ENCODE measurements around the gene DUSP2. TPM values are rescaled to one million over a fixed set of nuclear protein-coding genes. Genes with fewer than 3 reads are reported as not detected.

DUSP2 gene
- total and polyA plus RNA-seq, 2 experiments from 2014 or later: 0.89 to 2.2 TPM

DNA sequence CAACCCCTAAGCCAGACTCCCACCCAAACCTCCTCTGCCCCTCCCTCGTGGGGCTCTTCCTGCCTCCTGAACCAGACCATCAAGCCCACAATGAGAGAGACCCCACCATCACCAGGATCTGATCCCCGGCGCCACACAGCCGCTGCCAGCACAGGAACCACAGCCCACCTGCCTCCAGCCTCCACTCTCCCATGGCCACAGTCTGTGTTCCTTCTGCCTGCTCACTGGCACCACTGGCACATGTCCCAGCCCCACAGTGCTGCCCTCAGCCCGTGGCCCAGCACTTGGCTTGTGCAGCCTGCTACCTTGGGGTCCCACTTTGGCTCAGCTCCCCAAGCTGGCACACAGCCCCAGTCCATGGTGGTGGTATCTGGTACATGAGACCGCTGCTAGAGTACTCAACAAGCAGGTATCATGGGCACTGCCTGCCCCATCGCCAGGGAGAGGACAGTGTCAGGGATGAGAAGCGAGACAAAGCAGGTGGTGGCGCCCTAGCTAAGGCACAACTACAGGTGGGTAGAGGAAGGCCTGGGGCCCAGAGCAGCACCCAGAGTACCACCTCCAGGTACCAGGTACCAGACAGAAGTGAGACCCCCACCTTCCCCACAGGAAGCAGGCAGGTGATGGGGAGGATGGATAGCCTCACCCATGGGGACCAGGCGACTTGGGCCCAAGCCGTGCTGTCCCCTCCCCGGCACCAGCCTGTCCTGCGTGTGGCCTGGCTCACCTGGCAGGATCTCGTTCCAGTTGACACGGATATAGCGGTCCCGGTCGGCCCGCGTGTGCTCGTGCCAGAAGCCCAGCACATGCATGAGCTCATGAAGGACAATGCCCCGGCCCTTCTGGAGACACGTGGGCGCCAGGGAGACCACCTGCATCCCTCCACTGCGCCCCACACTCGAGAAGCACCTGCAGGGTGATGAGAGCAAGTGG is 13.2 kb downstream of the DUSP2 start:
- no peaks in the 10 kb centered on the region for H3K9me3 ChIP-seq (ENCODE audit: low read depth)
- H3K27me3 ChIP-seq: peaks cover 34% of the 10 kb centered on the region
- no peak overlapping the region for H3K27ac ChIP-seq
- H3K36me3 ChIP-seq: no peaks in the 10 kb centered on the region
- H3K4me3 ChIP-seq: no peak overlapping the region
- no peak for DNase-seq (ENCODE audit: low read depth in 1 of 2, low spot score in 1 of 2)
- no peaks in the 10 kb centered on the region for H3K4me1 ChIP-seq (ENCODE audit: low read depth)
- TF ChIP-seq, protein P1, sequence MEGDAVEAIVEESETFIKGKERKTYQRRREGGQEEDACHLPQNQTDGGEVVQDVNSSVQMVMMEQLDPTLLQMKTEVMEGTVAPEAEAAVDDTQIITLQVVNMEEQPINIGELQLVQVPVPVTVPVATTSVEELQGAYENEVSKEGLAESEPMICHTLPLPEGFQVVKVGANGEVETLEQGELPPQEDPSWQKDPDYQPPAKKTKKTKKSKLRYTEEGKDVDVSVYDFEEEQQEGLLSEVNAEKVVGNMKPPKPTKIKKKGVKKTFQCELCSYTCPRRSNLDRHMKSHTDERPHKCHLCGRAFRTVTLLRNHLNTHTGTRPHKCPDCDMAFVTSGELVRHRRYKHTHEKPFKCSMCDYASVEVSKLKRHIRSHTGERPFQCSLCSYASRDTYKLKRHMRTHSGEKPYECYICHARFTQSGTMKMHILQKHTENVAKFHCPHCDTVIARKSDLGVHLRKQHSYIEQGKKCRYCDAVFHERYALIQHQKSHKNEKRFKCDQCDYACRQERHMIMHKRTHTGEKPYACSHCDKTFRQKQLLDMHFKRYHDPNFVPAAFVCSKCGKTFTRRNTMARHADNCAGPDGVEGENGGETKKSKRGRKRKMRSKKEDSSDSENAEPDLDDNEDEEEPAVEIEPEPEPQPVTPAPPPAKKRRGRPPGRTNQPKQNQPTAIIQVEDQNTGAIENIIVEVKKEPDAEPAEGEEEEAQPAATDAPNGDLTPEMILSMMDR (IDR thresholded peaks at IDR 0.05; ENCODE audit: low read depth, low read length): no peak

DNA sequence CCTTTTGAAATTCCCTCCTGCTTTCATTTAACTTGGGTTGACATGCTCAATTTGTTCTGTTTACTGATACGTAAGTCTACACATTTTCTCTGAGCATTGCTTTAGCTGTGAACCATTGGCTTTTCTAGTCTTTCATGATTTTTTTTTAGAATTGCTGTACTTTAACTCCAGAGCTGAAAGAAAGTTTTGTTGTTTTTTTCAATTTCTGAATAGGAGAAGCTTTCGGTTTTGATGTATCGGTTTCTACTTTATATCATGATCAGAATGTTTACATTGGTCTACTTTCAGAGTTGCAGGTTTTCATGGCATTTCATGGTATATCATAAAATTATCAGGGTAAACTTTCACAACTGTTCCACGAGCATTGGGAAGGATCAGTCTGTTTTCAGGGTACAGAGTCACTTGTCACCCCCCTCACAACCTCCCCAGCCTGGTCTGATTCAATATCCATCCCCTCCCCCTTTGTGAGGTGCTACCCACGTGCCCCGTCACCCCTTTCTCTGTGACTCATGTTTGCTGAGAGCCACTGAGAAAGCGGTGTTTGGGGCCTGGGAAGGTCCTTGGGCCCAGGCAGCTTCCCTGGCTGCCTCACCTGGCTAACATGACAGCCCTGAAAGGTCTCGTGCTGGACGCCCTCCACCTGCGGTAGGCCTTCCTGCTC is 14.0 kb downstream of the DUSP2 start:
- Histone ChIP-seq H3K27me3 (peaks cover 35% of the 10 kb centered on the region), H3K4me3 (no peak overlapping the region), H3K36me3 (no peaks in the 10 kb centered on the region), H3K9me3 (ENCODE audit: low read depth) (no peaks in the 10 kb centered on the region), H3K27ac (no peak overlapping the region), H3K4me1 (ENCODE audit: low read depth) (no peaks in the 10 kb centered on the region)
- DNase-seq (ENCODE audit: low read depth in 1 of 2, low spot score in 1 of 2): no peak
- TF ChIP-seq, protein P1 (IDR thresholded peaks at IDR 0.05; ENCODE audit: low read depth, low read length): no peak

DNA sequence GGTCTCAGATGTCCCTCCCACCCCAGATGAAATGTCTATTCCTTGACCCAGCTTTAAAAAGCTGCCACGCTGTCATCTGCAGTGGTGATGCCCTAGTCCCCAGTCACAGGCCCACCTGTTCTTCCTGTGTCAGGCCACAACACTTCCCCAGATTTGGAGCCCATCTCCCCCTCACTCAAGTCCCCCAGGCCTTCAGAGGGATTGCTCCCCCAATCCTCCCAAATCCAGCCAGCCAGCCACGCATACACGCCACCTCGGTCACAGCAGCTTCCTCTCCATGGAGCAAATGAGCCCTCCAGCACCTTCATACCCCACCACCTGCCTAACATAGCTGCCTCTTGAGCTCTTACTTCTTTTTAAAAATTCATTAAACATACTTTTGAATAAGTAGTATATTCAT is 14.8 kb downstream of the DUSP2 start:
- no peak overlapping the region for H3K4me3 ChIP-seq
- DNase-seq (ENCODE audit: low read depth in 1 of 2, low spot score in 1 of 2): no peak
- H3K27me3 ChIP-seq: peaks cover 34% of the 10 kb centered on the region
- no peaks in the 10 kb centered on the region for H3K9me3 ChIP-seq (ENCODE audit: low read depth)
- TF ChIP-seq, protein P1 (IDR thresholded peaks at IDR 0.05; ENCODE audit: low read depth, low read length): no peak
- H3K4me1 ChIP-seq (ENCODE audit: low read depth): no peaks in the 10 kb centered on the region
- H3K27ac ChIP-seq: no peak overlapping the region
- no peaks in the 10 kb centered on the region for H3K36me3 ChIP-seq

DNA sequence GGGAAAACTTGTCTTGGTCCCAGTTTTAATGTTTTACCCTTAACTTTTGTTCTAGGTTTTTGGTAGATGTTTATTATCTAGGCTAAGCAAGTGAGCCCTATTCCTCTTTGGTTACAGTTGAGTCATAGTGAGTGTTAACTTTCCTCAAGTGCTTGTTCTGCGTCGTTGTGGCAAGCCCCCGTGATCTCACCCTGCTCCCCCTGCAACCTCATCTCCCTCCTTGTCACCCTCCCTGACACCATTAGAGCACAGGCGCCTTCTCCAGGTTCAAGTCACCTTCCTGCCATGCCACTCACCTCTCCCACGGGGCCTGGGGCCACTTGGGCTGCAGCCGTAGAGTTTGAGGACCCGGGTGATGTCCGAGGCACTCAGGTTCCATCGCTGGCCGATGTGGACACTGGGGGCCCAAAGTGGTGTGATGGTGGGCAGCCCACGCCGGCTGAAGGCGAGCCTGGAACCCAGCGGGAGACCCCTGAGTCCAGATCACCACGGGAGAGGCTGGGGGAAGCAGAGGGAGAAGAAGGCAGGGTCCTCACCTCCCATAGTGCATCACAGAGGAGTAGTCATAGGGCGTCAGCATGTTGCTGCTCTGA is 15.6 kb downstream of the DUSP2 start:
- no peak overlapping the region for H3K4me3 ChIP-seq
- peaks cover 25% of the 10 kb centered on the region for H3K27me3 ChIP-seq
- no peak overlapping the region for H3K27ac ChIP-seq
- TF ChIP-seq, protein P1 (IDR thresholded peaks at IDR 0.05; ENCODE audit: low read depth, low read length): no peak
- no peaks in the 10 kb centered on the region for H3K36me3 ChIP-seq
- no peaks in the 10 kb centered on the region for H3K9me3 ChIP-seq (ENCODE audit: low read depth)
- no peak for DNase-seq (ENCODE audit: low read depth in 1 of 2, low spot score in 1 of 2)
- H3K4me1 ChIP-seq (ENCODE audit: low read depth): no peaks in the 10 kb centered on the region

DNA sequence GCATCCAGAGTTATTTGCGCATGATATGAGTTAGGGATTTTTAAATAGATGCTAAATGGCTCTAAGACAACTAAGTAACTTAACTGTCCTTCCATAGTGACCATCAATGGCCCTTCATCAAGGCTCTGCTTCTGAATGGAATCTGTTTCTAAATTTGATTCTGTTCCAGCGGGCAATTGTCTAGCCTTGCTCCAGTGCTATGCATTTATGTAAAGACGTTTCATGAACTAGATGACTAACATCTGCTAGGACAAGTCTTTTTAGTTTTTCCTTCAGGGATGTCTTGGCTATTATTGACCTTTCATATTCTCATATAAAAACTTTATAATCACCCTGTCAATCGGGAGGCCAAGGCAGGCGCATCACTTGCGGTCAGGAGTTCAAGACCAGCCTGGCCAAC is 16.8 kb downstream of the DUSP2 start:
- Histone ChIP-seq H3K9me3 (ENCODE audit: low read depth) (no peaks in the 10 kb centered on the region), H3K36me3 (no peaks in the 10 kb centered on the region), H3K4me3 (no peak overlapping the region), H3K27me3 (peaks cover 25% of the 10 kb centered on the region), H3K27ac (no peak overlapping the region), H3K4me1 (ENCODE audit: low read depth) (no peaks in the 10 kb centered on the region)
- no peak for DNase-seq (ENCODE audit: low read depth in 1 of 2, low spot score in 1 of 2)
- TF ChIP-seq, protein P1 (IDR thresholded peaks at IDR 0.05; ENCODE audit: low read depth, low read length): no peak
